ENCODE results near the gene IGSF9. TPM values are rescaled to one million over a fixed set of nuclear protein-coding genes. Genes with fewer than 3 reads are reported as not detected.

The IGSF9 gene
- total RNA-seq, 4 donors from 2014 or later, result 0.17 to 0.23 TPM; not detected in 2

DNA sequence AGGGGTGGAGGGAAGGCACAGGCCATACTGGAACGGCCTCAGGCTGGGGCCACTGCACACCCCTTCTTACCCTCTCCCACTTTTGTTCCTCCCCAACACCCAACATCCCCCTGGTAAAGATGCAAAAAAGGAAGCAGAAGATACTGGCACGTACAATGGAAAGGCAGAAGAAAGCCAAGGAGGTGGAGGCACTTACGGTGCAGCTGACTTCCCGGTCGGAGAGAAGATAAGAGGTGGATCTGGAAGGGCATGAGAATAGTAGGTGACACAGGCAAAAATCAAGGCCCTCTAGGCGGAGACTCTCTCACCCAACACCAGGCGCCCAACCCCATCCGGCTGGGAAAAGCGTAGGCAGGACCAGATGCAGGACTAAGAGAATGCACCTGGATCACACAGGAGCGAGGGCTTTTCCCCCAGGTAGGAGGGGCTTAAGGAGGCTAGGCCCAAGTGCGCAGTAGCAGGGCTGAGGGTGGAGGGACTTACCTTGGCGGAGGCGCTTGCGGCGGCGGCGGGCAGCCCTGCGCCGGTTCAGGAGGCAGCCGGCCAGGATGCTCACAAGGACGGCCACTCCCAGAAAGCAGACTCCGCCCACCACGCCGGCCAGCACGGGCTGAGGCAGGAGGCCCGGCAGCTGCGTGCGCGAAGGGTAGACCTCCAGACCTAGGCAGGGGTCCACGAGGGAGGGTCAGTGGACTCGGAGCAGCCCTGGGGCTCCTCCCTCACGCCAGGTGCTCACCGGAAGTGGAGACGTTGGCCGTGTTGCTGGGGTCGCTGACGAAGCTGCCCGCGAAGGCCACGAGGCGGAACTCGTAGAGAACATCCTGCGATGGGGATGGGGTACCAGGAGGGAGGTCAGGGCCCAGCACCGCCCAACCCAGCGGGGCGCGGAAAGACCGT lies 16.0 kb downstream of the IGSF9 start:
- Histone ChIP-seq H3K4me3 (no peak overlapping the region), H3K9me3 (no peaks in the 10 kb centered on the region), H3K36me3 (no peaks in the 10 kb centered on the region), H3K4me1 (peaks cover 7 to 14% (median 9%) of the 10 kb centered on the region in 4 donors), H3K27me3 (no peaks in the 10 kb centered on the region), H3K27ac (replicated peaks in 1 of 4) (no peak overlapping the region)
- 90% methylated on average over 19 of the region's 48 CpGs for WGBS
- DNase-seq (ENCODE audit: extremely low spot score), result no peak
- no peak for TF ChIP-seq EP300 (IDR thresholded peaks at IDR 0.05)
- TF ChIP-seq POLR2A (IDR thresholded peaks at IDR 0.05; ENCODE audit: low read depth), result no peak
- TF ChIP-seq, protein P1, sequence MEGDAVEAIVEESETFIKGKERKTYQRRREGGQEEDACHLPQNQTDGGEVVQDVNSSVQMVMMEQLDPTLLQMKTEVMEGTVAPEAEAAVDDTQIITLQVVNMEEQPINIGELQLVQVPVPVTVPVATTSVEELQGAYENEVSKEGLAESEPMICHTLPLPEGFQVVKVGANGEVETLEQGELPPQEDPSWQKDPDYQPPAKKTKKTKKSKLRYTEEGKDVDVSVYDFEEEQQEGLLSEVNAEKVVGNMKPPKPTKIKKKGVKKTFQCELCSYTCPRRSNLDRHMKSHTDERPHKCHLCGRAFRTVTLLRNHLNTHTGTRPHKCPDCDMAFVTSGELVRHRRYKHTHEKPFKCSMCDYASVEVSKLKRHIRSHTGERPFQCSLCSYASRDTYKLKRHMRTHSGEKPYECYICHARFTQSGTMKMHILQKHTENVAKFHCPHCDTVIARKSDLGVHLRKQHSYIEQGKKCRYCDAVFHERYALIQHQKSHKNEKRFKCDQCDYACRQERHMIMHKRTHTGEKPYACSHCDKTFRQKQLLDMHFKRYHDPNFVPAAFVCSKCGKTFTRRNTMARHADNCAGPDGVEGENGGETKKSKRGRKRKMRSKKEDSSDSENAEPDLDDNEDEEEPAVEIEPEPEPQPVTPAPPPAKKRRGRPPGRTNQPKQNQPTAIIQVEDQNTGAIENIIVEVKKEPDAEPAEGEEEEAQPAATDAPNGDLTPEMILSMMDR (IDR thresholded peaks at IDR 0.05), result no peak
- no peak for TF ChIP-seq POLR2AphosphoS5 (IDR thresholded peaks at IDR 0.05)
- intact Hi-C loops (cut with DNase I), result no loop called here

- no peaks in the 10 kb centered on the region for H3K27me3 ChIP-seq
- peaks cover 7 to 22% (median 17%) of the 10 kb centered on the region in 4 donors for H3K4me1 ChIP-seq
- H3K9me3 ChIP-seq, result no peaks in the 10 kb centered on the region
- no peak overlapping the region for H3K4me3 ChIP-seq
- TF ChIP-seq EP300 (IDR thresholded peaks at IDR 0.05) (no peak), POLR2AphosphoS5 (IDR thresholded peaks at IDR 0.05) (no peak), POLR2A (IDR thresholded peaks at IDR 0.05; ENCODE audit: low read depth) (no peak)
- TF ChIP-seq, protein P1 (IDR thresholded peaks at IDR 0.05), result no peak
- H3K36me3 ChIP-seq, result no peaks in the 10 kb centered on the region
- DNase-seq (ENCODE audit: extremely low spot score), result no peak
- intact Hi-C loops (cut with DNase I), result no loop called here
- 94% methylated on average over 4 of the region's 18 CpGs for WGBS
- H3K27ac ChIP-seq (replicated peaks in 1 of 4), result no peak overlapping the region
These were observed 16.8 kb downstream of the IGSF9 start for GRCh38 chr1:159928491-159929050.

DNA sequence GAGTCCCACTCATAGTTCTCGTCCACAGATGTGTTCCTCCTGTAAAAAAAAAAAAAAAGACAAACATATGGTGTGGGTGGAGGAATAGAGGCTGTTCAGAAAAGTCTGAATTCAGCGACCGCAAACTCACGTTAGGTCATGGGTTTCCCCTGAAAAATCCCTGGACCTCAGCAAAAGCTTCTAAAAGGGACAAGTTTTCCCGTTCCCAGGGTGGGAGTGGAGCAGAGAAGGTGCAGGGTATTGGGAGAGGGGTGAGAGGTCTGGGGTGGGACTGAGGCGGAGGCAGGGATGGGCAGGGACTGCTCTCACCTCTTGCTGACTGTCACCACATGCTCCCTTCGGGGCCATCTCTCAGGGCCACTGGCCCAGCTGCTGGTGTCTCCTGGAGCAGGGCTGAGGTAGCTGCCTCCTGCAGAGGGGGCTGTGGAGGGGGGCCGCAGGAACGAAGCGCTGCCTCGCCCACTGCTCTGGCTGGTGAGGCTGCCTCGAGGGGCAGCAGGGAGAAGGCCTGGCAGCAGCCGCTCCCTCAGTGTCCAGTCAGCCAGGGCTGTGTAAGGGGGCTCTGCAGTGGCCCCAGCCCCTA lies 17.5 kb downstream of the IGSF9 start:
- no peak overlapping the region for H3K4me3 ChIP-seq
- no peaks in the 10 kb centered on the region for H3K9me3 ChIP-seq
- H3K4me1 ChIP-seq, result peaks cover 10 to 28% (median 23%) of the 10 kb centered on the region in 4 donors
- no peaks in the 10 kb centered on the region for H3K36me3 ChIP-seq
- H3K27me3 ChIP-seq, result no peaks in the 10 kb centered on the region
- DNase-seq (ENCODE audit: extremely low spot score), result no peak
- WGBS, result 82% methylated on average over 7 of the region's 13 CpGs
- no peak overlapping the region for H3K27ac ChIP-seq (replicated peaks in 1 of 4)
- intact Hi-C loops (cut with DNase I), result no loop called here
- TF ChIP-seq EP300 (IDR thresholded peaks at IDR 0.05) (no peak), POLR2AphosphoS5 (IDR thresholded peaks at IDR 0.05) (no peak), POLR2A (IDR thresholded peaks at IDR 0.05; ENCODE audit: low read depth) (no peak)
- TF ChIP-seq, protein P1 (IDR thresholded peaks at IDR 0.05), result no peak

DNA sequence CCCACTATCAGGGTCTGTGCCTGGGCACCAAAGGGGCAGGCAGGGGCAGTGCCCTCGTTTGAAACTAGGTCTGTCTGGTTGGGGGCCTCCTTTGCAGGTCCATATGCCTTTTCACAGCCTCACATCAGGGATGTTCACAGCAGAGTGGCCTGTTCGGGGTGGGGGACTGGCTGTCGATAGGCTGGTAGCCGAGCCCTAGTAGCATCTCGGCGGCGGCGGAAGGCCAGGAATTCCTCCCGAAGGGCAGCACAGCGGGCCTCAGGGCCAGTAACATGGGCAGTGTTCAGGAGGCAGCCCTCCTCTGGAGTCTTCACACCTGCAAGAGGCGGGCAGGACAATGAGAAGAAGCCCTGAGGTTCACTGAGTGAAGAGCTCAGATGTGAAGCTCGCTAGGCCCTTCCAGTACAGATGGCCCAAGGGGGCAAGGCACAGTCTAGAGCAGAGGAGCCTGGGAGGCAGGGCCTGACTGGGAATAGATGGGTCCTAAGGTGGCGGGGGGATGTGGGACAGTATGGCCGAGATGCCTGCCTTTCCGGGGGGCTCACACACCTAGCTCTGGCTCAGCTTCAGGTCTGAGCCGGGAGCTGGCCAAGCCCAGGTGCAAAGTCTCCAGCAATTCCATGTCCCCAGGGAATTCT lies 18.1 kb downstream of the IGSF9 start:
- no peak for TF ChIP-seq EP300 (IDR thresholded peaks at IDR 0.05)
- TF ChIP-seq, protein P1 (IDR thresholded peaks at IDR 0.05), result no peak
- intact Hi-C loops (cut with DNase I), result no loop called here
- H3K36me3 ChIP-seq, result no peaks in the 10 kb centered on the region
- 88% methylated on average over 11 of the region's 16 CpGs for WGBS
- H3K27me3 ChIP-seq, result no peaks in the 10 kb centered on the region
- no peak overlapping the region for H3K27ac ChIP-seq (replicated peaks in 1 of 4)
- peaks cover 13 to 35% (median 29%) of the 10 kb centered on the region in 4 donors for H3K4me1 ChIP-seq
- H3K4me3 ChIP-seq, result no peak overlapping the region
- no peaks in the 10 kb centered on the region for H3K9me3 ChIP-seq
- DNase-seq (ENCODE audit: extremely low spot score), result no peak
